Measurements from ENCODE around the gene MAPKBP1. TPM values are rescaled to one million over a fixed set of nuclear protein-coding genes. Genes with fewer than 3 reads are reported as not detected.

The MAPKBP1 gene
- total RNA-seq, 1 donor from 2014 or later: 11.9 TPM

- TF ChIP-seq, protein P1, sequence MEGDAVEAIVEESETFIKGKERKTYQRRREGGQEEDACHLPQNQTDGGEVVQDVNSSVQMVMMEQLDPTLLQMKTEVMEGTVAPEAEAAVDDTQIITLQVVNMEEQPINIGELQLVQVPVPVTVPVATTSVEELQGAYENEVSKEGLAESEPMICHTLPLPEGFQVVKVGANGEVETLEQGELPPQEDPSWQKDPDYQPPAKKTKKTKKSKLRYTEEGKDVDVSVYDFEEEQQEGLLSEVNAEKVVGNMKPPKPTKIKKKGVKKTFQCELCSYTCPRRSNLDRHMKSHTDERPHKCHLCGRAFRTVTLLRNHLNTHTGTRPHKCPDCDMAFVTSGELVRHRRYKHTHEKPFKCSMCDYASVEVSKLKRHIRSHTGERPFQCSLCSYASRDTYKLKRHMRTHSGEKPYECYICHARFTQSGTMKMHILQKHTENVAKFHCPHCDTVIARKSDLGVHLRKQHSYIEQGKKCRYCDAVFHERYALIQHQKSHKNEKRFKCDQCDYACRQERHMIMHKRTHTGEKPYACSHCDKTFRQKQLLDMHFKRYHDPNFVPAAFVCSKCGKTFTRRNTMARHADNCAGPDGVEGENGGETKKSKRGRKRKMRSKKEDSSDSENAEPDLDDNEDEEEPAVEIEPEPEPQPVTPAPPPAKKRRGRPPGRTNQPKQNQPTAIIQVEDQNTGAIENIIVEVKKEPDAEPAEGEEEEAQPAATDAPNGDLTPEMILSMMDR (IDR thresholded peaks at IDR 0.05; ENCODE audit: insufficient read depth, low read length, poor library complexity, severe bottlenecking): no peak
- Histone ChIP-seq H3K4me3 (ENCODE audit: low read depth, low read length) (no peak overlapping the region), H3K27me3 (ENCODE audit: control insufficient read depth, insufficient read depth, low read length) (peaks cover 8% of the 10 kb centered on the region), H3K36me3 (ENCODE audit: control insufficient read depth, insufficient read depth, low read length) (no peaks in the 10 kb centered on the region)
- no peak for DNase-seq (ENCODE audit: low read depth)
Measured at GRCh38 chr15:41860049-41860828, 86.0 kb downstream of the MAPKBP1 start.

- DNase-seq (ENCODE audit: low read depth): no peak
- no peaks in the 10 kb centered on the region for H3K36me3 ChIP-seq (ENCODE audit: control insufficient read depth, insufficient read depth, low read length)
- TF ChIP-seq, protein P1 (IDR thresholded peaks at IDR 0.05; ENCODE audit: insufficient read depth, low read length, poor library complexity, severe bottlenecking): no peak
- peaks cover 3% of the 10 kb centered on the region for H3K27me3 ChIP-seq (ENCODE audit: control insufficient read depth, insufficient read depth, low read length)
- H3K4me3 ChIP-seq (ENCODE audit: low read depth, low read length): no peak overlapping the region
Measured at GRCh38 chr15:41861736-41862356, 87.6 kb downstream of the MAPKBP1 start.

- TF ChIP-seq, protein P1 (IDR thresholded peaks at IDR 0.05; ENCODE audit: insufficient read depth, low read length, poor library complexity, severe bottlenecking): no peak
- Histone ChIP-seq H3K4me3 (ENCODE audit: low read depth, low read length) (no peak overlapping the region), H3K27me3 (ENCODE audit: control insufficient read depth, insufficient read depth, low read length) (peaks cover 3% of the 10 kb centered on the region), H3K36me3 (ENCODE audit: control insufficient read depth, insufficient read depth, low read length) (no peaks in the 10 kb centered on the region)
- DNase-seq (ENCODE audit: low read depth): no peak
Measured at GRCh38 chr15:41862515-41863116, 88.3 kb downstream of the MAPKBP1 start.

DNA sequence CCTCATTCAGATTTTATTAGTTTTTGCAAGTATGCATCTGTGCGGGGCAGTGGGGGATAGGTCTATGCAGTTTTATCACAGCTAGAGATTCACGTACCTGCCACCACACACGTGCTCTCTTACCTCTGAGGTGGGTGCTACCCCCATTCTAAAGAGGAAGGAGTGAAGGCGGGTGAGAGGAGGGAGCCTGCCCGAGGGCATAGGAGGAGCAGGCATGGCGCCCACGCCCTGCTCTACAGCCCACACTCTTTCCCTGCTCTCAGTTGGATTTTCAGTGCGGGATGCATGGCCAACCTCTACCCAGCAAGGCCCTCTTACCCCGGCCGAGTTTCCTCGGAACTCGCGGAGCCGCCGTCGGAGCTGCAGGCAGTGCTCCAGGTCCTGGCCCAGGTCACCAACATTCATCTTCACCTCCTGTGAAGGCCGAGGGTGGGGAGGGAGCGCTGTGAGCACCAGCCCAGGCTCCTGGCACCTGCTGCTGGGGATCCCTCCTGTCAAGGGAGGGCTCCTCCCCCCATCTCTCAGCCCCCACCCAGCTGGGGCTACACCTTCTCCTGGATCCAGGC is 91.3 kb downstream of the MAPKBP1 start:
- H3K4me3 ChIP-seq (ENCODE audit: low read depth, low read length): no peak overlapping the region
- no peaks in the 10 kb centered on the region for H3K36me3 ChIP-seq (ENCODE audit: control insufficient read depth, insufficient read depth, low read length)
- peaks cover 3% of the 10 kb centered on the region for H3K27me3 ChIP-seq (ENCODE audit: control insufficient read depth, insufficient read depth, low read length)
- TF ChIP-seq, protein P1 (IDR thresholded peaks at IDR 0.05; ENCODE audit: insufficient read depth, low read length, poor library complexity, severe bottlenecking): no peak
- no peak for DNase-seq (ENCODE audit: low read depth)

DNA sequence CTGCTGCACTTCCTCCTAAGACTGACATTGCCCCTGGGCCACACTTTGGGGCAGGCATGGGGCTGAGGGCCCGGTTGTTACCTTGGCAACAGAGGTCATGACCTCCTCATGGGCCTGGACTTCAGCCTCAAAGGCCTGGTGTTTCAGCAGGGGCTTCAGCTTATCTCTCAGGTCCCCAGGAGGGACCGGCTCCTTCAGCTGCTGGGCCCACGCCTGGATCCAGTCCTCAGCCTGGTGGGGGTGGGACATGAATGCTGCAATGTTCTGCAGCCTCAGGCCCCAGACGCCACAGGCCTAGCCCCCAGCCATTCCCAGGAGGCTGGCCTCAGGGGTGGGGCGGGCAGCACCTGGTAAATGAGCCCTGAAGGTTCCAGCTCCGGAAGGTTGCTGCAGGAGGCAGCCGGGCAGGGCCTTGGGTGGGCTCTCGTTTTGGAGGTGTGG is 92.0 kb downstream of the MAPKBP1 start:
- H3K36me3 ChIP-seq (ENCODE audit: control insufficient read depth, insufficient read depth, low read length): no peaks in the 10 kb centered on the region
- TF ChIP-seq, protein P1 (IDR thresholded peaks at IDR 0.05; ENCODE audit: insufficient read depth, low read length, poor library complexity, severe bottlenecking): no peak
- H3K4me3 ChIP-seq (ENCODE audit: low read depth, low read length): no peak overlapping the region
- DNase-seq (ENCODE audit: low read depth): no peak
- peaks cover 3% of the 10 kb centered on the region for H3K27me3 ChIP-seq (ENCODE audit: control insufficient read depth, insufficient read depth, low read length)

Measured in kidney epithelial cell (primary cell).